Raji (cell line): ENCODE results near the gene THYN1.

Experiments
- POLR2A ChIP-seq: IDR thresholded peaks from 2 replicates; pipeline ENCODE4 v1.6.1; 2011; ENCODE audit warnings: low read depth, low read length, control low read depth; ENCODE audit not compliant: insufficient read depth

The THYN1 gene

DNA sequence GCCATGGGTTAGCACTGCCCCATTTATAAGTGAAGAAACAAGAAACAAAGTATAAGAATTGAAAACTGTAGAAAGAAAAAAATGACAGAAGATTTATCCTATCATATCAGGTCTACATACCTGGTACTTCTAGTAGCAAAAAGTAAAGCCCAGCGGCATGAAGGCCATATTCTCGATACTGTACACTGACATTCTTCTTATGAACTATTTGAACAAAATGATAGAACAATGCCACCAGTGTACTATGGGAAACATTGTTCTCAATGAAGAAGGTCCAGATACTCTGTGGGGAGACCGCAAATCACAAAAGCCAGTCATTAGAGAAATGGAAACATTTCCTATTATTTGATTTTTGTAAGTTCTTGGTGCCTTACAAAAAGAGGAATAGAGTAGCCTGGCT lies 36.3 kb downstream of the THYN1 start:
- TF ChIP-seq POLR2A, result no peak

- no peak for TF ChIP-seq POLR2A
Observed at GRCh38 chr11:134215836-134216235, 37.3 kb downstream of the THYN1 start.

GRCh38 chr11:134207538-134208239 lies 45.5 kb downstream of the THYN1 start:
- TF ChIP-seq POLR2A, result no peak

- no peak for TF ChIP-seq POLR2A
Observed at GRCh38 chr11:134206185-134206584, 47.0 kb downstream of the THYN1 start.

DNA sequence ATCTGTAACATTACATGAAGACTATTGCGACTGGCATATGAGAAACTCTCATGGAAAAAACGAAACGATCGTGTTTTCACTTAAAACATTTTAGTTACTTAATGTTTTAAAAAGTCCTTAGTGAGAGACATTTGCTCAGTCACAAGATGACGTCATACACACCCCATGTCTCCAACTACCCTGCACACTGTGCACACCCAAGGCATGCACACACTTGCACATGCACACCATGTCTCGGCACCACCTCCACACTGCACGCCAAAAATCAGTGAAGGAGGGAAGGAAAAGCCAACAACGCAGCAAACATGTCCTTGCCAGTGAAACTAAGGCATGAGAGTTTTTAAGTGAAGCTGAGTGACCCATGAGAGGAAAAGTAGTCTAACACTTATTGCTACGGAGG lies 47.4 kb downstream of the THYN1 start:
- no peak for TF ChIP-seq POLR2A

DNA sequence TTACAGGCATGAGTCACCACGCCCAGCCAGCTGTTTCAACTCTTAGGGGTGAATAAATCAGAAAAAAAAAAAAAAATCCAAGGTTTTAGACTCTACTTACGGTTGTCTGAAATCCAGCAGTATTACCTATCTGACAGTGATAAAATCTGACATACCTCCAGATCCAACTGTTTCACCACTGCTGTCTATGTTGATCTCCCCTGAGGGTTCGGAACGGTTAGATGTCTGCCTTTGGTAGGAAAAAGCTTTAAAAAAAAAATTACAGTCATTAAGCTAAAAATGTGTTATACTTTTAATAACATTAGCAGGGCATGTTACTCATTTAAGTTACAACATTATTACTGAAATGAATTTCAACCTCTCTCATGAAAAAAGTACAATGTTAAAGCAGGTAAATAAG lies 50.5 kb downstream of the THYN1 start:
- TF ChIP-seq POLR2A, result no peak

GRCh38 chr11:134200688-134201087 lies 52.5 kb downstream of the THYN1 start:
- TF ChIP-seq POLR2A, result no peak

GRCh38 chr11:134199531-134199930 lies 53.6 kb downstream of the THYN1 start:
- no peak for TF ChIP-seq POLR2A
